Central memory CD8-positive, alpha-beta T cell (primary cell): ENCODE measurements around the gene LSM2.

Source experiments
- ATAC-seq: fragments of 150-1000 bp; cut with Tn5 transposase; replicated peaks from 2 replicates; pipeline ENCODE4 v1.10.0; 2022; ENCODE audit warnings: mild to moderate bottlenecking, moderate FRiP score, moderate number of reproducible peaks; ENCODE audit not compliant: poor library complexity, severe bottlenecking; ENCODE audit errors: extremely low read depth
- DNase-seq, 2 donors: peaks; one replicate each; pipeline ENCODE4 v3.0.0; 2021; ENCODE audit warnings: low spot score in 2 of 2
- H3K27ac Mint-ChIP-seq: one replicate; pipeline ENCODE4 v1.8.0; 2022; ENCODE audit warnings: low read depth, mild to moderate bottlenecking, moderate library complexity, mixed read lengths
- H3K27me3 Mint-ChIP-seq: one replicate; pipeline ENCODE4 v1.8.0; 2022; ENCODE audit warnings: mixed read lengths
- H3K36me3 Mint-ChIP-seq: one replicate; pipeline ENCODE4 v1.8.0; 2022; ENCODE audit warnings: mild to moderate bottlenecking, moderate library complexity, mixed read lengths; ENCODE audit not compliant: insufficient read depth
- H3K4me1 Mint-ChIP-seq: one replicate; pipeline ENCODE4 v1.8.0; 2022; ENCODE audit warnings: mixed read lengths
- H3K4me3 Mint-ChIP-seq: one replicate; pipeline ENCODE4 v1.8.0; 2022; ENCODE audit warnings: mild to moderate bottlenecking, moderate library complexity, mixed read lengths
- H3K9me3 Mint-ChIP-seq: one replicate; pipeline ENCODE4 v1.8.0; 2022; ENCODE audit warnings: mixed read lengths

LSM2 gene

DNA sequence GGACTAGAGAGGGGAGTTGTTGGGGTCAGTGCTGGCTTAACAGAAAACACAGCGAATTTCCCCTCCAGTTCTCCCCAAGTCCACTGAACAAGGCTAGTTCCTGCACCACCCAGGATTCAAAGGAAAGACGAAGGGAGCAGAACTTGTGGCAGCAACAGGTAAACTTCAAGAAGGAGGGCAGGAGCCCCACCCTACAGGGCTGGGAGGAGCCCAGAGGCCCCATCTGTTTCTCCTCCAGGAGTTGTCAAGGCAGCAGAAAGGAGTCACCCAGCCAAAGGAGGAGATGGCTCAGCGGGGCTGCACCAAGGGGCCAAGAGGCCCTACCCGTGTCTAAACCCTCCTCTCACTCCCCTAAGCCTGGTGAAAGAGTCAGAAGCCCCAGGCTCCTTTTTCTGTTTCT lies 42.6 kb downstream of the LSM2 start:
- Mint-ChIP-seq H3K4me3 (no peak overlapping the region), H3K27ac (no peak overlapping the region), H3K9me3 (no peaks in the 10 kb centered on the region), H3K27me3 (no peaks in the 10 kb centered on the region), H3K4me1 (peaks cover 9% of the 10 kb centered on the region), H3K36me3 (peaks cover 9% of the 10 kb centered on the region)
- ATAC-seq: no peak
- no peak for DNase-seq

DNA sequence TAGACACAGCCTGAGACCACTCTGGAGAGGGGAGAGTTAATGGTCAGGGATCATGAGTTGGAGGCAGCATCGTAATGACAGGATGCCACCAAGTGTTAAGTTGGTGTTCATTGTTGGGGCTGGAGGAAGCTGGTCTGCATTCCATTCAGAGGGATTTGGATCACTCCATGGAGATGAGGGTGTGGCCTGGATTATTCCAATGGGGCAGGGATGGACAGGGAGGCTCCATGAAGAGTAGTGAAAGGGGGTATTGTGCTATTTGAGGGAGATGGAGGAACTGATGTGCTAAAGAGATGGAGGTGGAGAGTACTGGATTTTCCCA lies 43.2 kb downstream of the LSM2 start:
- Mint-ChIP-seq H3K36me3 (peaks cover 10% of the 10 kb centered on the region), H3K4me1 (peaks cover 9% of the 10 kb centered on the region), H3K4me3 (no peak overlapping the region), H3K27me3 (no peaks in the 10 kb centered on the region), H3K9me3 (no peaks in the 10 kb centered on the region), H3K27ac (no peak overlapping the region)
- no peak for DNase-seq
- ATAC-seq: no peak

DNA sequence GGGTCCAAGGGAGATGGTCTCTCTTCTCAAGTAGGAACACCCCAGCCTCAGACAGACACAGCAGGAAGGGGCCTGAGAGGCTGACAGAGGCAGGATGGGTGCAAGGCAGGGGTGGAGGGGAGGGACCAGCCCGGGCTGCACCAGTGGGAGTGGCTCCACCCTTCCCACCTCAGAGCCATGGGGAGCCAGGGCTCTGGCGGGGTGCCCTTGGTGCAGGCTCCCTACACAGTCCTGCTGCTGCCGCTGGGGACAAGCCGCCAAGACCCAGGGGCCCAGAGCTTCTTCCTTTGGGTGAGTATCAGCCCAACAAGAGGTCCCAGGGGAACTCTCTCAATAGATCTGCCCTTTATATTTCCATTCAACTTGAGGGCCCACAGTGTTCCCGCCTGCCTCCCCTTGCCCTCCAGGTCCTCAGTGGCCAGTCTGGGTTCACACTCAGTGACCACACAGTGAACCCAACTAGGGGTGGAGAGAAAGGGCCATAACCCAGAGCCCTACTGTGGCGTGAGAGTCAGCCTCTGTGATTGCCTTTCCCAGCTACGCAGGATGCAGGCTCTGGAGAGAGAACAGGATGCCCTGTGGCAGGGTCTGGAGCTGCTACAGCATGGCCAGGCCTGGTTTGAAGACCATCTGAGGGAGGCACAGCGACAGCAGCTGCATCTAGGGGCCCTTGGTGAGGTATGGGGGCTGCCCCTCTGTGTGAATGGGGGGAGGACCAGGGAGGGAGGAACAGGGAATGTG lies 43.7 kb downstream of the LSM2 start:
- Mint-ChIP-seq H3K27me3 (no peaks in the 10 kb centered on the region), H3K36me3 (peaks cover 12% of the 10 kb centered on the region), H3K4me3 (no peak overlapping the region), H3K27ac (no peak overlapping the region), H3K4me1 (peaks cover 13% of the 10 kb centered on the region), H3K9me3 (no peaks in the 10 kb centered on the region)
- ATAC-seq: no peak
- DNase-seq: no peak

DNA sequence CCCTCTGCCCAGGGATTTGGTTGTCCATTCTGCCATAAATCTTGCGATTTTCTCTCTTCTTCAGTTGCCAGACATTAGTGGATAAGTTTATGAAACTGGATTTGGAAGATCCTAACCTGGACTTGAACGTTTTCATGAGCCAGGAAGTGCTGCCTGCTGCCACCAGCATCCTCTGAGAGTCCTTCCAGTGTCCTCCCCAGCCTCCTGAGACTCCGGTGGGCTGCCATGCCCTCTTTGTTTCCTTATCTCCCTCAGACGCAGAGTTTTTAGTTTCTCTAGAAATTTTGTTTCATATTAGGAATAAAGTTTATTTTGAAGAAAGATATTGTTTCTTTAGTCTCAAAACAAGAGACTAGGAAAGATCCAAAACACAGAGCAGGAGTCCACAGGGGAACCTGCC lies 44.4 kb downstream of the LSM2 start, which contains the start of gene SAPCD1:
Gene SAPCD1 (plus strand): TSS at position 301 of the 400 bp plus-strand sequence. CDS start 399 bp downstream, outside the sequence.
- Mint-ChIP-seq H3K9me3 (no peaks in the 10 kb centered on the region), H3K27ac (peak within 1 kb of the TSS; percentile 16), H3K27me3 (no peaks in the 10 kb centered on the region), H3K4me1 (peaks cover 15% of the 10 kb centered on the region), H3K4me3 (no peak within 1 kb of the TSS), H3K36me3 (peaks cover 11% of the 10 kb centered on the region)
- ATAC-seq (no peak), DNase-seq (no peak)

DNA sequence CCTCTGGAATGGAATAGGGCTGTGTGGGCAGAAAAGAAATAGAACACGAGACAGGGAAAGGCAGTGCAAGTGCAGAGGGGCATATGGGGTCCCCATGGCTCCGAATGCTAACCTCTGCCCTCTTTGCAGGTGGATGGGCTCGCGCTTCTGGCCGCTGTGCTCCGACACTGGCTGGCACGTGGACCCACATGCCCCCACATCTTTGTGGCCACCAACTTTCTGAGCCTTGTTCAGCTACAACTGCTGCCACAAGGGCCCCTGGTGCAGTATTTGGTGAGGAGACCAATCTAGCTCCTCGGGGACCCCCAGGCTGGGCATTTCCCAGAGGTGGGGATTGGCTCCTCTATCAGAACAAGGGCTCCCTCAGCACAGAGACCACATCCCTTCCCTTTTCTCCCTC lies 45.4 kb downstream of the LSM2 start:
- ATAC-seq (no peak), DNase-seq (no peak)
- H3K27ac Mint-ChIP-seq: no peak overlapping the region
- no peak overlapping the region for H3K4me3 Mint-ChIP-seq
- no peaks in the 10 kb centered on the region for H3K9me3 Mint-ChIP-seq
- peaks cover 10% of the 10 kb centered on the region for H3K36me3 Mint-ChIP-seq
- no peaks in the 10 kb centered on the region for H3K27me3 Mint-ChIP-seq
- H3K4me1 Mint-ChIP-seq: peaks cover 15% of the 10 kb centered on the region

DNA sequence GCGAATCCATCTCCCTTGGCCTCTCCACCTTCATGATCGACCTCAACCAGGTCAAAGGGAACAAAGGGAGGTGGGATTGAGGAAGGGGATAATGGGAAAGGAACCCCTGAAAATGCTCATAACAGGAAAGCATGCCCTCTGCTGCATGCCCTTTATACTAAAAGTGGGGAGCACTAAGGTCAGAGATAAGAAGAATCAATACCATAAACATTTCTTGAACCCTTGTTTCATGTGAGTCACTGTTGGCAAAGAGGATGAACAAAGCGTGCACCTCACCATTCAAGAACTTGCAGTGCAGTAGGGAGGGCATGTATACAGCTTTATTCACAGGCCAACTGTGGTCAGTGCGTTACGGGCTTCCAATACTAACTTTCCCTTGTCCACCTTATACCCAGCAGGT lies 46.0 kb downstream of the LSM2 start:
- H3K27me3 Mint-ChIP-seq: no peaks in the 10 kb centered on the region
- H3K4me1 Mint-ChIP-seq: peaks cover 15% of the 10 kb centered on the region
- peaks cover 10% of the 10 kb centered on the region for H3K36me3 Mint-ChIP-seq
- H3K27ac Mint-ChIP-seq: no peak overlapping the region
- H3K4me3 Mint-ChIP-seq: no peak overlapping the region
- ATAC-seq (no peak), DNase-seq (no peak)
- H3K9me3 Mint-ChIP-seq: no peaks in the 10 kb centered on the region

DNA sequence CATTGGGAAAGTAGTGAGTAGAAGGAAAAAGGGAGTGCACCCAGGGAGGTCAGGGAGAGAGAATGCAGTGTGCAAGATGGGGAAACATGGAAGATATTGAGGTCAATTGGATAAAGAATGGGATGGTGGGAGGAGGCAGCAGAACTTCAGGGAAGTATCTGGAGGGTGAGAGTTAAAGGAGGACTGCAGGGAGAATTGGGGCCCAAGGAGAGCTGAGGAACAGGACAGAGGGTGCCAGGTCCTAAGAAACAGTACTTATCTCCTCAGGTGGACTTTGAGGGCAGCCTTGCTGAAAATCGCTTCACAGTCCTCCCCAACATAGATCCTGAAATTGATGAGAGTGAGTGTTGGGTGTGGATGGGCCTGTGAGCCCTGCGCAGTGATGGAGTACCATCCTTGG lies 48.5 kb downstream of the LSM2 start:
- peaks cover 6% of the 10 kb centered on the region for H3K36me3 Mint-ChIP-seq
- H3K9me3 Mint-ChIP-seq: no peaks in the 10 kb centered on the region
- H3K27ac Mint-ChIP-seq: no peak overlapping the region
- no peaks in the 10 kb centered on the region for H3K27me3 Mint-ChIP-seq
- H3K4me3 Mint-ChIP-seq: no peak overlapping the region
- ATAC-seq (no peak), DNase-seq (no peak)
- peaks cover 10% of the 10 kb centered on the region for H3K4me1 Mint-ChIP-seq

DNA sequence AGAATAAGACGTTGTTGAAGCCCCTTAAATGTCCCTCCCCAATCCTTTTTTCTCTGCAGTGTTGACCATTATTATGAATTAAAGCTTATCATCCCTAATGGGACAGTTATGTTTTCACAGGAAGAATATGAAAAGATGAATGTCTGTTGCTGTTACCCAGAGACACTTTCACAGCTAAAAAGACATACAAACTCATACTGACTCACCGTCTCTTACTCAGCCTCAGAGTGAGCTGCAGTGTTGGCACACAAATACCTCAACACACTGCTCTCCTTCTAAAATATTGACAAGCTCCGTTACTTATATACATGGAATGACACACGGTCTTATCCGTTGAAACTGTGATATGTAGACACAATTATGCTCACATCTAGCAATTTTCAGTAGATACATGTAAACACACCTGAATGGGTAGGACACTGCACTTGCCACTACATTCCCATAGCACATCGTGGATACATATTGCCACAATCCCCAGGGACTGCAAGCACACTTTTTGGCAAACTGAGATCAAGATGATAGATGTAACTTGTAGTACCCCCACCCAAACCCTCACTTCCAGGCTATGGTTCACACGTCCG lies 53.9 kb downstream of the LSM2 start:
- Mint-ChIP-seq H3K4me1 (peaks cover under 1% of the 10 kb centered on the region), H3K27ac (no peak overlapping the region), H3K27me3 (no peaks in the 10 kb centered on the region), H3K4me3 (no peak overlapping the region), H3K36me3 (peaks cover 4% of the 10 kb centered on the region), H3K9me3 (no peaks in the 10 kb centered on the region)
- ATAC-seq (no peak), DNase-seq (no peak)

DNA sequence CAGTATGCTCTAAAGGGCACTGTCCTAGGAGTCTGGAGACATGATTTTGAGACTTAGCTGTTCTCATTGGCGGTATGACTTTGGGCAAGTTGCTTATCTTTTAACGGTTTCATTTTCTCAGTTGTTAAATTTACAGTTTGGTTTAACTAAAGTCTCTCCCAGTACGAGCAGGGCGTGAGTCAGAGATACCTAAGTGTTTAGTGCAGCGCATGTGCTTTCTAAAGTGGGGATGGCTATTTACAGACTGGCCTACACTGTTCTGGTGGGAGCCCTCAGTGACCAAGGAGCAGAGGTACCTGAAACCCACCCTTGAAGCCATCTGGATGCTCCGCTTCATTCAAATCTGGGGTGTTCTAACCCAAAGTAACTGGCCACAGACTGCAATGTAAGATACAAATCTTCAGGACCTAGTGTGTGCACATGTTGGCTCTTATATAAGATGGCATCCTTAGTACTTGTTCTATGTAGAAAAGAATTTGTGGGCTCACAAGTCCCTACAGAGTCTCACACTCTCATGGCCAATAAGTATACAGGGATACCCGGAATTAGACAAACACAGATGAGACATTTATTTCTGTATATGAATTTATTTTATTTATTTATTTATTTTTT lies 56.2 kb downstream of the LSM2 start:
- no peaks in the 10 kb centered on the region for H3K27me3 Mint-ChIP-seq
- H3K27ac Mint-ChIP-seq: no peak overlapping the region
- no peak overlapping the region for H3K4me3 Mint-ChIP-seq
- H3K9me3 Mint-ChIP-seq: no peaks in the 10 kb centered on the region
- DNase-seq (no peak), ATAC-seq (no peak)
- peaks cover 8% of the 10 kb centered on the region for H3K36me3 Mint-ChIP-seq
- H3K4me1 Mint-ChIP-seq: no peaks in the 10 kb centered on the region

DNA sequence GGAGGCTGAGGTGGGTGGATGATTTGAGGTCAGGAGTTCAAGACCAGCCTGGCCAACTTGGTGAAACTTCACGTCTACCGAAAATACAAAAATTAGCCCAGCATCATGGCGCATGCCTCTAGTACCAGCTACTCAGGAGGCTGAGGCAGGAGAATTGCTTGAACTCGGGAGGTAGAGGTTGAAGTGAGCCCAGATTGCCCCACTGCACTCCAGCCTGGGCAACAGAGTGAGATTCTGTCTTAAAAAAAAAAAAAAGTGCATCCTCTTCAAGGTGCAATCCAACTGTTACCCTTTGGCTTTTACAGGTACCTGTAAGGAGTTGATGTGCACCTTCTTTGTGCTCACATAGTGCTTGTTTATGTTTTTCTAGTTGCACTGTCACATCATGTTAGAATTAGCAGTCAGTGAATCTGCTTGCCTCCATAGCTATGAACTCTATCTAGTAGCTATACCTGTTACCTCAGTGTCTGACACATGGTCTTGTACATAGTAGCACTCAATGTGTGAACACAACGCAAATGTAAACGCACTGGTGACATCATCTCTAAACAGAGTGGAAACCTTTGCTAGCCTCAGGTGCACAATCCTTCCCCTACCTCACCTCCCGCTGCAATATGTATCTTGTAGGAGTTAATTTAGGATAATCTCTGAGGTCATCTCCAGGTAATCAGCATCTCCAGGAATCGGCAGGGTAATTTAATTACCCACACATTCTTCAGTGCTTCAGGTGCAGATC lies 57.3 kb downstream of the LSM2 start:
- Mint-ChIP-seq H3K27me3 (no peaks in the 10 kb centered on the region), H3K4me3 (no peak overlapping the region), H3K36me3 (peaks cover 8% of the 10 kb centered on the region), H3K9me3 (no peaks in the 10 kb centered on the region), H3K4me1 (no peaks in the 10 kb centered on the region), H3K27ac (no peak overlapping the region)
- ATAC-seq: no peak
- no peak for DNase-seq
